ENCODE results near the gene MGMT. TPM values are rescaled to one million over a fixed set of nuclear protein-coding genes. Genes with fewer than 3 reads are reported as not detected.

Gene MGMT
- total RNA-seq, 1 experiment from 2014 or later: 11.5 TPM

DNA sequence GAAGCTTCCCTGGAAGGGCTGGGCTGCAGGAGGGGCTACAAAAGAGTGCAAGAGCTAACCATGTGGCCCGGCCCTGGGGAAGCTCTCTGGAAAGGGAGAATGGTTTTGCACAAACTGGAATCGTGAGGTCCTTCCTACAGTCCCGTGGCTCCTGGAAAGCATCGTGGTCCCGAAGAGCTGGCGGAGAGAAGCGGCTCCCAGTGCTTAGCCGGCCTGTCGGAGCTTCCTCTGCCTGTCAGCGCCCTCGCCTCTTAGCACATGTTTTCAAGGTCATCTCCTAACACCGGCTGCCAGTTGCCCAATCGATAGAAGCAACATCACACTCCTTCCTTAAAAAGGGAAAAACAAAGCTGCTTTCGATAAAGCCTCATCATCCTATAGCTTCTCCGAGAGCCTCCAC is 42.1 kb upstream of the MGMT start:
- H3K9ac ChIP-seq (ENCODE audit: low read length): no peak overlapping the region

More for the DNA sequence above, 42.1 kb upstream of the MGMT start:
- H3K27me3 ChIP-seq (ENCODE audit: insufficient read depth, low read length): 0 out of 2 replicates have a peak, but pooled peaks cover 5% of the 10 kb centered on the region
- no peak overlapping the region for H3K4me3 ChIP-seq (replicated peaks in 1 of 2; ENCODE audit: low read depth in 1 of 2, low read length in 2 of 2)
- peaks cover 5 to 9% of the 10 kb centered on the region in 2 experiments; a peak in 2 of 4 replicates for H3K9me3 ChIP-seq (ENCODE audit: control insufficient read depth in 1 of 2, insufficient read depth in 1 of 2, low read depth in 1 of 2, low read length in 2 of 2)
- RAD21 ChIA-PET (ENCODE audit: low non-redundant PET in 1 of 2, low total read pairs in 2 of 2, uncharacterized antibody in 2 of 2, unreplicated experiment in 2 of 2): no interaction called here
- TF ChIP-seq CTCF (IDR thresholded peaks at IDR 0.05 in 2 of 3, conservative IDR thresholded peaks at IDR 0.05 in 1 of 3; ENCODE audit: borderline replicate concordance in 1 of 3, insufficient read depth in 1 of 3, low read depth in 2 of 3, low read length in 2 of 3) (no peak), EGR1 (IDR thresholded peaks at IDR 0.05; ENCODE audit: low read depth) (no peak), ZFX (IDR thresholded peaks at IDR 0.05) (no peak), ATF3 (IDR thresholded peaks at IDR 0.05) (no peak), EZH2phosphoT487 (IDR thresholded peaks at IDR 0.05; ENCODE audit: borderline replicate concordance) (no peak), YY1 (IDR thresholded peaks at IDR 0.05; ENCODE audit: extremely low read depth, insufficient replicate concordance, low read depth, low read length) (no peak), FOSL1 (IDR thresholded peaks at IDR 0.05; ENCODE audit: low read depth) (no peak)
- TF ChIP-seq, protein P1, sequence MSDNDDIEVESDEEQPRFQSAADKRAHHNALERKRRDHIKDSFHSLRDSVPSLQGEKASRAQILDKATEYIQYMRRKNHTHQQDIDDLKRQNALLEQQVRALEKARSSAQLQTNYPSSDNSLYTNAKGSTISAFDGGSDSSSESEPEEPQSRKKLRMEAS (IDR thresholded peaks at IDR 0.05): no peak
- H3K36me3 ChIP-seq (ENCODE audit: control insufficient read depth in 1 of 2, insufficient read depth in 2 of 2, low read length in 2 of 2): no peaks in the 10 kb centered on the region
- no TSS peak for BruUV-seq (replicated peaks)
- intact Hi-C loops (cut with micrococcal nuclease): no loop called here
- CTCF ChIA-PET: no interaction called here
- H3K4me1 ChIP-seq (ENCODE audit: control insufficient read depth in 1 of 2, insufficient read depth in 2 of 2, low read length in 2 of 2): no peaks in the 10 kb centered on the region
- no peak for ATAC-seq
- no peaks in the 10 kb centered on the region for H3K79me2 ChIP-seq (ENCODE audit: insufficient read depth, low read length)
- H3K27ac ChIP-seq (ENCODE audit: low read depth, low read length): no peak overlapping the region
- POLR2A ChIA-PET: no interaction called here
- no peak overlapping the region for H2AFZ ChIP-seq (ENCODE audit: low read depth, low read length, poor library complexity, severe bottlenecking)
- H4K20me1 ChIP-seq (ENCODE audit: insufficient read depth): no peaks in the 10 kb centered on the region
- H3K4me2 ChIP-seq (ENCODE audit: low read length): no peak overlapping the region
- no peak for DNase-seq (ENCODE audit: low read depth, low spot score)
- H3K9me2 ChIP-seq (ENCODE audit: insufficient read depth): no peaks in the 10 kb centered on the region
